ENCODE data around the gene SPTBN4. TPM values are rescaled to one million over a fixed set of nuclear protein-coding genes. Genes with fewer than 3 reads are reported as not detected.

The SPTBN4 gene
- total and polyA plus RNA-seq, 2 donors (not counting 1 experiment from before 2014, with no cell fraction given) = 1.3 to 6.6 TPM

GRCh38 chr19:40508739-40509260 lies 42.0 kb downstream of the SPTBN4 start:
- Histone ChIP-seq H3K9me3 (ENCODE audit: control insufficient read depth, insufficient read depth, low read depth, low read length) (no peaks in the 10 kb centered on the region), H4K20me1 (ENCODE audit: control insufficient read depth, extremely low read depth, insufficient read depth, low read length) (no peaks in the 10 kb centered on the region), H3K9ac (ENCODE audit: insufficient read depth, low read length) (no peak overlapping the region), H3K4me1 (ENCODE audit: control insufficient read depth, extremely low read depth, insufficient read depth, low read length) (no peaks in the 10 kb centered on the region), H3K79me2 (ENCODE audit: control insufficient read depth, insufficient read depth, low read length) (no peaks in the 10 kb centered on the region), H3K4me2 (ENCODE audit: extremely low read depth, insufficient read depth, low read length) (no peak overlapping the region), H3K27ac (ENCODE audit: insufficient read depth, low read length) (no peak overlapping the region), H2AFZ (ENCODE audit: low read length) (no peak overlapping the region), H3K36me3 (ENCODE audit: control insufficient read depth, insufficient read depth, low read length) (no peaks in the 10 kb centered on the region), H3K4me3 (replicated peaks in 1 of 4; ENCODE audit: control extremely low read depth in 1 of 4, insufficient read depth in 1 of 4, low read depth in 3 of 4, low read length in 4 of 4) (no peak overlapping the region), H3K27me3 (ENCODE audit: control insufficient read depth, insufficient read depth, low read length) (peaks cover 19% of the 10 kb centered on the region)
- TF ChIP-seq EZH2 (IDR thresholded peaks at IDR 0.05; ENCODE audit: low read length, missing control alignments) (no peak), CTCF (conservative IDR thresholded peaks at IDR 0.05 in 1 of 2, IDR thresholded peaks at IDR 0.05 in 1 of 2; ENCODE audit: low read depth in 1 of 2, low read length in 2 of 2) (no peak)
- DNase-seq (ENCODE audit: low read depth in 2 of 2) = no peak

GRCh38 chr19:40510526-40511115 lies 43.8 kb downstream of the SPTBN4 start:
- Histone ChIP-seq H4K20me1 (ENCODE audit: control insufficient read depth, extremely low read depth, insufficient read depth, low read length) (no peaks in the 10 kb centered on the region), H3K27ac (ENCODE audit: insufficient read depth, low read length) (no peak overlapping the region), H3K79me2 (ENCODE audit: control insufficient read depth, insufficient read depth, low read length) (no peaks in the 10 kb centered on the region), H3K27me3 (ENCODE audit: control insufficient read depth, insufficient read depth, low read length) (peaks cover 24% of the 10 kb centered on the region), H3K4me3 (replicated peaks in 1 of 4; ENCODE audit: control extremely low read depth in 1 of 4, insufficient read depth in 1 of 4, low read depth in 3 of 4, low read length in 4 of 4) (no peak overlapping the region), H3K9ac (ENCODE audit: insufficient read depth, low read length) (no peak overlapping the region), H3K4me2 (ENCODE audit: extremely low read depth, insufficient read depth, low read length) (no peak overlapping the region), H3K4me1 (ENCODE audit: control insufficient read depth, extremely low read depth, insufficient read depth, low read length) (no peaks in the 10 kb centered on the region), H3K36me3 (ENCODE audit: control insufficient read depth, insufficient read depth, low read length) (no peaks in the 10 kb centered on the region), H2AFZ (ENCODE audit: low read length) (no peak overlapping the region), H3K9me3 (ENCODE audit: control insufficient read depth, insufficient read depth, low read depth, low read length) (no peaks in the 10 kb centered on the region)
- no peak for TF ChIP-seq EZH2 (IDR thresholded peaks at IDR 0.05; ENCODE audit: low read length, missing control alignments)
- TF ChIP-seq CTCF (conservative IDR thresholded peaks at IDR 0.05 in 1 of 2, IDR thresholded peaks at IDR 0.05 in 1 of 2; ENCODE audit: low read depth in 1 of 2, low read length in 2 of 2) = no peak
- DNase-seq (ENCODE audit: low read depth in 2 of 2) = peak in 1 of 2 donors; percentile 51

GRCh38 chr19:40511487-40511886 lies 44.7 kb downstream of the SPTBN4 start:
- no peak for TF ChIP-seq CTCF (conservative IDR thresholded peaks at IDR 0.05 in 1 of 2, IDR thresholded peaks at IDR 0.05 in 1 of 2; ENCODE audit: low read depth in 1 of 2, low read length in 2 of 2)
- Histone ChIP-seq H2AFZ (ENCODE audit: low read length) (no peak overlapping the region), H3K9ac (ENCODE audit: insufficient read depth, low read length) (no peak overlapping the region), H3K27me3 (ENCODE audit: control insufficient read depth, insufficient read depth, low read length) (peaks cover 22% of the 10 kb centered on the region), H3K36me3 (ENCODE audit: control insufficient read depth, insufficient read depth, low read length) (no peaks in the 10 kb centered on the region), H3K4me3 (replicated peaks in 1 of 4; ENCODE audit: control extremely low read depth in 1 of 4, insufficient read depth in 1 of 4, low read depth in 3 of 4, low read length in 4 of 4) (no peak overlapping the region), H3K79me2 (ENCODE audit: control insufficient read depth, insufficient read depth, low read length) (no peaks in the 10 kb centered on the region), H3K9me3 (ENCODE audit: control insufficient read depth, insufficient read depth, low read depth, low read length) (no peaks in the 10 kb centered on the region), H4K20me1 (ENCODE audit: control insufficient read depth, extremely low read depth, insufficient read depth, low read length) (no peaks in the 10 kb centered on the region), H3K4me2 (ENCODE audit: extremely low read depth, insufficient read depth, low read length) (no peak overlapping the region), H3K4me1 (ENCODE audit: control insufficient read depth, extremely low read depth, insufficient read depth, low read length) (no peaks in the 10 kb centered on the region), H3K27ac (ENCODE audit: insufficient read depth, low read length) (no peak overlapping the region)
- no peak for DNase-seq (ENCODE audit: low read depth in 2 of 2)

All from fibroblast of lung (primary cell).